HepG2 (cell line): ENCODE data around the gene CMTM5. TPM values are rescaled to one million over a fixed set of nuclear protein-coding genes. Genes with fewer than 3 reads are reported as not detected.

Source experiments
- ATAC-seq: fragments of 200-7000 bp; cut with Tn5 transposase; 3 replicates; pipeline ENCODE4 v1.9.1; 2020; ENCODE audit warnings: mild to moderate bottlenecking, moderate library complexity
- BruUV-seq: library from RNA; stranded (reverse); fragments of 400-500 nt; replicated peaks from 2 replicates; lab custom pipeline; 2021; lab: Mats Ljungman, UMichigan
- CTCF ChIA-PET: fragments of 300-600 bp; formaldehyde crosslinking; extraction: SDS; loops from one replicate; lab custom pipeline; 2021; ENCODE audit warnings: low total read pairs, inconsistent platforms, low intra/inter-chr PET ratio; lab: Yijun Ruan, JAX
- POLR2A ChIA-PET: fragments of 350-600 bp; sonication (Branson Sonifier 250); formaldehyde crosslinking; loops from one replicate; lab custom pipeline; 2020; ENCODE audit warnings: antibody characterized with exemption, inconsistent platforms; lab: Yijun Ruan, JAX
- DNase-seq: peaks from one replicate; pipeline ENCODE4 v3.0.0-alpha.2; 2015; ENCODE audit warnings: low spot score
- FAIRE-seq: peaks from 3 replicates; lab custom pipeline; 2011; peaks lifted over from hg19 to GRCh38; lab: Jason Lieb, UNC
- H2AFZ ChIP-seq: one replicate; pipeline ENCODE4 v1.6.1; 2011; ENCODE audit warnings: low read length, inconsistent platforms
- H3K27ac ChIP-seq: fragments of 300-600 bp; 3 replicates; pipeline ENCODE4 v1.8.0; 2011; ENCODE audit warnings: mixed run types, mild to moderate bottlenecking, mixed read lengths, low read length, inconsistent platforms; ENCODE audit not compliant: insufficient read depth; ENCODE audit errors: extremely low read length
- H3K27me3 ChIP-seq, 2 experiments: fragments of 200-600 bp in 1 of 2; 2 replicates in 1 of 2; 3 replicates in 1 of 2; pipeline versions ENCODE4 v1.6.0 to v1.8.0; 2011; ENCODE audit warnings: low read length in 2 of 2, mild to moderate bottlenecking in 2 of 2, moderate library complexity in 2 of 2, inconsistent platforms in 1 of 2; ENCODE audit not compliant: insufficient read depth in 2 of 2, control insufficient read depth in 1 of 2
- H3K36me3 ChIP-seq, 2 experiments: fragments of 200-600 bp in 1 of 2; replicated peaks in 1 of 2; 2 replicates in 1 of 2; 3 replicates in 1 of 2; pipeline versions ENCODE4 v1.5.1 to v1.8.0; 2011; ENCODE audit warnings: low read length in 2 of 2, inconsistent platforms in 1 of 2; ENCODE audit not compliant: insufficient read depth in 2 of 2, control insufficient read depth in 1 of 2
- H3K4me1 ChIP-seq: 2 replicates; pipeline ENCODE4 v1.5.1; 2012; ENCODE audit warnings: low read length, inconsistent platforms; ENCODE audit not compliant: insufficient read depth
- H3K4me2 ChIP-seq: 2 replicates; pipeline ENCODE4 v1.6.0; 2011; ENCODE audit warnings: low read depth, low read length, inconsistent platforms
- H3K4me3 ChIP-seq, 3 experiments: fragments of 200-600 bp in 1 of 3; sonication (generic), shearing (Covaris generic) in 1 of 3; replicated peaks in 1 of 3; 2 replicates each; pipeline ENCODE4 v1.5.1; 2011 to 2016; ENCODE audit warnings: low read length in 3 of 3, inconsistent platforms in 2 of 3, low read depth in 2 of 3, mild to moderate bottlenecking in 2 of 3, control low read depth in 1 of 3, mixed read lengths in 1 of 3; ENCODE audit not compliant: insufficient read depth in 1 of 3
- H3K79me2 ChIP-seq: one replicate; pipeline ENCODE4 v1.6.1; 2011; ENCODE audit warnings: low read length, inconsistent platforms; ENCODE audit not compliant: insufficient read depth
- H3K9ac ChIP-seq: 2 replicates; pipeline ENCODE4 v1.6.0; 2011; ENCODE audit warnings: mild to moderate bottlenecking, low read depth, low read length, inconsistent platforms; ENCODE audit not compliant: insufficient read depth
- H3K9me3 ChIP-seq: 2 replicates; pipeline ENCODE4 v1.5.1; 2012; ENCODE audit warnings: mild to moderate bottlenecking, low read length
- H4K20me1 ChIP-seq: 2 replicates; pipeline ENCODE4 v1.6.0; 2011; ENCODE audit warnings: inconsistent platforms, mild to moderate bottlenecking, low read length, moderate library complexity; ENCODE audit not compliant: insufficient read depth
- CEBPB ChIP-seq: IDR thresholded peaks from 2 replicates; pipeline ENCODE4 v1.6.1; 2011; ENCODE audit warnings: low read depth, low read length, improper control_type of control experiment, borderline replicate concordance
- DR1 ChIP-seq: sonication (generic); formaldehyde crosslinking; IDR thresholded peaks from 2 replicates; pipeline ENCODE4 v1.8.0; 2021; ENCODE audit warnings: mild to moderate bottlenecking, missing genetic modification reagents, inconsistent platforms
- FOSL2 ChIP-seq: sonication (generic); formaldehyde crosslinking; IDR thresholded peaks from 2 replicates; pipeline ENCODE4 v1.4.0; 2020; ENCODE audit warnings: missing genetic modification reagents
- HOXA9 ChIP-seq: sonication (generic); formaldehyde crosslinking; IDR thresholded peaks from 2 replicates; pipeline ENCODE4 v1.8.1; 2022; ENCODE audit warnings: missing genetic modification reagents, mild to moderate bottlenecking, moderate library complexity, borderline replicate concordance
- KLF11 ChIP-seq: IDR thresholded peaks from 2 replicates; pipeline ENCODE4 v1.6.1; 2016; ENCODE audit warnings: missing compliant biosample characterization
- MATR3 ChIP-seq: sonication (generic); formaldehyde crosslinking; IDR thresholded peaks from 2 replicates; pipeline ENCODE4 v1.4.0; 2020; ENCODE audit warnings: missing genetic modification reagents
- NRL ChIP-seq: sonication (generic); formaldehyde crosslinking; IDR thresholded peaks from 2 replicates; pipeline ENCODE4 v1.5.0; 2020; ENCODE audit warnings: missing genetic modification reagents, mild to moderate bottlenecking, moderate library complexity, borderline replicate concordance
- ZBTB2 ChIP-seq: sonication (generic); formaldehyde crosslinking; IDR thresholded peaks from 2 replicates; pipeline ENCODE4 v1.8.0; 2022; ENCODE audit warnings: low read depth, missing genetic modification reagents
- ZBTB7A ChIP-seq: sonication (generic); formaldehyde crosslinking; IDR thresholded peaks from 2 replicates; pipeline ENCODE4 v1.8.0; 2022; ENCODE audit warnings: mild to moderate bottlenecking, missing genetic modification reagents
- ZFYVE20 ChIP-seq: sonication (generic); formaldehyde crosslinking; IDR thresholded peaks from 2 replicates; pipeline ENCODE4 v1.8.0; 2023; ENCODE audit warnings: low read depth, mild to moderate bottlenecking, moderate library complexity, missing genetic modification reagents, borderline replicate concordance
- ZNF605 ChIP-seq: sonication (generic); formaldehyde crosslinking; IDR thresholded peaks from 2 replicates; pipeline ENCODE4 v1.8.0; 2022; ENCODE audit warnings: mild to moderate bottlenecking, missing genetic modification reagents
- ZNF7 ChIP-seq: IDR thresholded peaks from 2 replicates; pipeline ENCODE4 v1.6.1; 2016; ENCODE audit warnings: missing biosample characterization, missing genetic modification reagents
- WGBS: methylation state at CpG from one replicate; pipeline ENCODE4 v1.1.6; 2017; ENCODE audit warnings: low lambda C conversion rate; 5-methylcytosine and 5-hydroxymethylcytosine counted together
- in situ Hi-C: cut with HindIII; loops from 2 replicates; pipeline ENCODE4 v1.10.0; 2017; ENCODE audit warnings: low pct_unique_long_range_greater_than_20kb; ENCODE audit not compliant: extremely low pct_ligation_motif_present
- intact Hi-C: fragments of 100-400 bp; cut with micrococcal nuclease; formaldehyde crosslinking; loops from one replicate; pipeline ENCODE4 v1.10.0; 2022; ENCODE audit not compliant: unreplicated experiment
- polyA plus RNA-seq, 8 experiments: library from polyadenylated mRNA; depleted of rRNA in 3 of 8; stranded (reverse) in 7 of 8; unstranded in 1 of 8; fragments of >200 nt; fragmentation: Illumina TruSeq in 4 of 8; extraction: Trizol in 4 of 8; gene quantifications; 2 replicates each; pipeline versions ENCODE4 v1.2.1 to v1.2.3, GENCODE V29; 2011 to 2016; ENCODE audit warnings: low read depth in 4 of 8, missing spikeins in 1 of 8, mixed read lengths in 1 of 8; ENCODE audit not compliant: insufficient read depth in 1 of 8
- total RNA-seq, 5 experiments: library from RNA; depleted of rRNA; stranded (reverse); fragments of >200 nt; fragmentation: Illumina TruSeq; extraction: Trizol; gene quantifications; 2 replicates each; pipeline ENCODE4 v1.2.3, GENCODE V29; 2016; ENCODE audit warnings: low read depth in 1 of 5
- TF ChIP-seq, protein P1 (sequence below), 2 experiments: sonication (generic) in 1 of 2; formaldehyde crosslinking in 1 of 2; IDR thresholded peaks; 2 replicates each; pipeline versions ENCODE4 v1.4.0 to v1.6.1; 2016 to 2020; ENCODE audit warnings: borderline replicate concordance in 1 of 2, low read depth in 1 of 2, mild to moderate bottlenecking in 1 of 2, missing genetic modification reagents in 1 of 2
- TF ChIP-seq, protein P2 (sequence below): sonication (generic); formaldehyde crosslinking; IDR thresholded peaks from 2 replicates; pipeline ENCODE4 v1.5.1; 2020; ENCODE audit warnings: missing genetic modification reagents, mild to moderate bottlenecking, borderline replicate concordance

The CMTM5 gene
- total and polyA plus RNA-seq, 2 of the 13 experiments (the other 11 are each of a cell fraction or from before 2014, with no cell fraction given) = not detected

- CTCF ChIA-PET = no interaction called here
- ATAC-seq = no peak
- no peak for DNase-seq
- no peak overlapping the region for H3K27ac ChIP-seq
- no peaks in the 10 kb centered on the region for H3K79me2 ChIP-seq
- peaks cover 4% of the 10 kb centered on the region for H3K4me1 ChIP-seq
- in situ Hi-C loops (no loop called here), intact Hi-C loops (no loop called here)
- no TSS peak for BruUV-seq
- H3K36me3 ChIP-seq = no peaks in the 10 kb centered on the region
- H3K27me3 ChIP-seq = peaks cover 30 to 90% of the 10 kb centered on the region in 2 experiments
- POLR2A ChIA-PET = interaction anchor here (1.0 to 3.4 kb wide), 2 partner anchors 32 to 67 kb away, joined by 3 to 15 read pairs; partner anchors contain the start of genes HOMEZ and PABPN1
- H3K9me3 ChIP-seq = no peaks in the 10 kb centered on the region
- no peaks in the 10 kb centered on the region for H4K20me1 ChIP-seq
- no peak overlapping the region for H3K4me3 ChIP-seq
- H2AFZ ChIP-seq = no peak overlapping the region
- FAIRE-seq = no peak
- H3K4me2 ChIP-seq = no peak overlapping the region
- WGBS = 46% methylated on average over 5 of the region's 5 CpGs
- H3K9ac ChIP-seq = no peak overlapping the region
- TF ChIP-seq FOSL2 (CRISPR knock-in tag) (no peak), NRL (no peak), ZFYVE20 (CRISPR knock-in tag) (no peak), CEBPB (peak; percentile 76; the same call in 1 of the 2 replicates), ZBTB7A (no peak), KLF11 (CRISPR knock-in tag) (no peak), ZBTB2 (CRISPR knock-in tag) (peak; percentile 29; the same call in 1 of the 2 replicates), MATR3 (CRISPR knock-in tag) (no peak), DR1 (CRISPR knock-in tag) (no peak), HOXA9 (CRISPR knock-in tag) (0 out of 2 replicates have a peak, but pooled peaks have one; percentile 21), ZNF605 (CRISPR knock-in tag) (no peak), ZNF7 (CRISPR knock-in tag) (no peak)
- TF ChIP-seq, protein P1, sequence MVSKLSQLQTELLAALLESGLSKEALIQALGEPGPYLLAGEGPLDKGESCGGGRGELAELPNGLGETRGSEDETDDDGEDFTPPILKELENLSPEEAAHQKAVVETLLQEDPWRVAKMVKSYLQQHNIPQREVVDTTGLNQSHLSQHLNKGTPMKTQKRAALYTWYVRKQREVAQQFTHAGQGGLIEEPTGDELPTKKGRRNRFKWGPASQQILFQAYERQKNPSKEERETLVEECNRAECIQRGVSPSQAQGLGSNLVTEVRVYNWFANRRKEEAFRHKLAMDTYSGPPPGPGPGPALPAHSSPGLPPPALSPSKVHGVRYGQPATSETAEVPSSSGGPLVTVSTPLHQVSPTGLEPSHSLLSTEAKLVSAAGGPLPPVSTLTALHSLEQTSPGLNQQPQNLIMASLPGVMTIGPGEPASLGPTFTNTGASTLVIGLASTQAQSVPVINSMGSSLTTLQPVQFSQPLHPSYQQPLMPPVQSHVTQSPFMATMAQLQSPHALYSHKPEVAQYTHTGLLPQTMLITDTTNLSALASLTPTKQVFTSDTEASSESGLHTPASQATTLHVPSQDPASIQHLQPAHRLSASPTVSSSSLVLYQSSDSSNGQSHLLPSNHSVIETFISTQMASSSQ (IDR thresholded peaks at IDR 0.05; ENCODE audit: low read depth) = no peak
- TF ChIP-seq, protein P1 (CRISPR knock-in tag; IDR thresholded peaks at IDR 0.05; ENCODE audit: borderline replicate concordance) = 0 out of 2 replicates have a peak, but pooled peaks have one; percentile 21
- TF ChIP-seq, protein P2, sequence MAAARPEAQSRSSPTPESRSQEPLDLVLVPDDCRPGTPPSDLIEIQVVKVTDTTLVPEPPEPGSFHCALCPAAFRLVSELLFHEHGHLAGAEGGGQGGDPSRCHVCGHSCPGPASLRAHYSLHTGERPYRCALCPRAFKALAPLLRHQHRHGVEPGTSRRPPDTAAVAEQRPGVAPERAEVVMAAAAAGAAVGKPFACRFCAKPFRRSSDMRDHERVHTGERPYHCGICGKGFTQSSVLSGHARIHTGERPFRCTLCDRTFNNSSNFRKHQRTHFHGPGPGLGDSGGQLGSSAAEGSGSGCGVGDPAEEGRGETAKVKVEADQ (CRISPR knock-in tag) = no peak
Observed at GRCh38 chr14:23353433-23353780, 23.4 kb upstream of the CMTM5 start.
